ENCODE results near the gene CFAP210. TPM values are rescaled to one million over a fixed set of nuclear protein-coding genes. Genes with fewer than 3 reads are reported as not detected.
A peak's percentile ranks its signal among the peaks of the same experiment; 100 is the strongest.

CFAP210 gene
- total and polyA plus RNA-seq, 9 of the 15 experiments (the other 6 are each of a cell fraction or from before 2014, with no cell fraction given) = 0.75 to 3.6 (median 1.3) TPM

DNA sequence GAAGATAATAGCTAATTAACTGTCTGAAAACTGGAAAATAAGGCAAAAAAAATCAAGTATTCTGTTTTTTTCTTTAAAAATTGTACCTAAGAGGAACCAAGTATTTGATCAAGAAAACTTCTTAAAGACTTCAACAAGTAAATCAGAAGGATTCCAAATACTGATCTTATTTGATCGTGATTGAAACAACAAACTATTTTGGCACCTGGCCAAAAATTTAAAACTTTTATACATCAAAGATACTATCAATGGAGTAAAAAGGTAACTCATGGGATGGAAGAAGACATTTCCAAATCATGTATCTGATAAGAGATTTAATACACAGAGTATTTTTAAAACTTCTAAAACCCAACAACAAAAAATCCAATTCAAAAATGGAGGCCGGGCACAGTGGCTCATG is 46.7 kb downstream of the CFAP210 start (continued):
- TF ChIP-seq, protein P1, sequence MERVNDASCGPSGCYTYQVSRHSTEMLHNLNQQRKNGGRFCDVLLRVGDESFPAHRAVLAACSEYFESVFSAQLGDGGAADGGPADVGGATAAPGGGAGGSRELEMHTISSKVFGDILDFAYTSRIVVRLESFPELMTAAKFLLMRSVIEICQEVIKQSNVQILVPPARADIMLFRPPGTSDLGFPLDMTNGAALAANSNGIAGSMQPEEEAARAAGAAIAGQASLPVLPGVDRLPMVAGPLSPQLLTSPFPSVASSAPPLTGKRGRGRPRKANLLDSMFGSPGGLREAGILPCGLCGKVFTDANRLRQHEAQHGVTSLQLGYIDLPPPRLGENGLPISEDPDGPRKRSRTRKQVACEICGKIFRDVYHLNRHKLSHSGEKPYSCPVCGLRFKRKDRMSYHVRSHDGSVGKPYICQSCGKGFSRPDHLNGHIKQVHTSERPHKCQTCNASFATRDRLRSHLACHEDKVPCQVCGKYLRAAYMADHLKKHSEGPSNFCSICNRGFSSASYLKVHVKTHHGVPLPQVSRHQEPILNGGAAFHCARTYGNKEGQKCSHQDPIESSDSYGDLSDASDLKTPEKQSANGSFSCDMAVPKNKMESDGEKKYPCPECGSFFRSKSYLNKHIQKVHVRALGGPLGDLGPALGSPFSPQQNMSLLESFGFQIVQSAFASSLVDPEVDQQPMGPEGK (CRISPR knock-in tag; IDR thresholded peaks at IDR 0.05; ENCODE audit: borderline replicate concordance) = no peak
- no peak for TF ChIP-seq MAX (CRISPR knock-in tag; IDR thresholded peaks at IDR 0.05)
- TF ChIP-seq NFIX (CRISPR knock-in tag; IDR thresholded peaks at IDR 0.05; ENCODE audit: low read depth) = peak; percentile 100
- peak; percentile 84 for TF ChIP-seq SMAD1 (IDR thresholded peaks at IDR 0.05; ENCODE audit: low read depth, low read length, partially characterized antibody)
- TF ChIP-seq ZC3H4 (CRISPR knock-in tag; IDR thresholded peaks at IDR 0.05; ENCODE audit: borderline replicate concordance) = no peak
- no peak for TF ChIP-seq MEF2D (tag; conservative IDR thresholded peaks at IDR 0.05; ENCODE audit: low read depth)
- no peak for TF ChIP-seq MECOM (CRISPR knock-in tag; IDR thresholded peaks at IDR 0.05)
- no peak for TF ChIP-seq EP300 (IDR thresholded peaks at IDR 0.05; ENCODE audit: low read length)
- peak in 1 of 2 experiments; percentile 40; a peak in 2 of 4 replicates for TF ChIP-seq RAD21 (CRISPR knock-in tag; conservative IDR thresholded peaks at IDR 0.05 in 1 of 2, IDR thresholded peaks at IDR 0.05 in 1 of 2)
